Caco-2 (cell line): ENCODE measurements around the gene LAMTOR5. TPM values are rescaled to one million over a fixed set of nuclear protein-coding genes. Genes with fewer than 3 reads are reported as not detected.
A peak's percentile ranks its signal among the peaks of the same experiment; 100 is the strongest.

ENCODE experiments used
- BruUV-seq: library from RNA; stranded (reverse); fragments of 400-500 nt; replicated peaks from 2 replicates; lab custom pipeline; 2021; lab: Mats Ljungman, UMichigan
- CTCF ChIA-PET: fragments of 300-600 bp; sonication (Branson Sonifier 250); formaldehyde crosslinking; loops from one replicate; lab custom pipeline; 2022; ENCODE audit warnings: antibody characterized with exemption; lab: Charles Lee
- POLR2A ChIA-PET: fragments of 300-600 bp; sonication (Branson Sonifier 250); formaldehyde crosslinking; loops from one replicate; lab custom pipeline; 2022; ENCODE audit warnings: antibody characterized with exemption; lab: Charles Lee
- DNase-seq, 2 experiments: peaks; one replicate each; pipeline versions ENCODE4 v3.0.0 to v3.0.0-alpha.2; 2020 to 2022
- H3K27me3 ChIP-seq: replicated peaks from 2 replicates; pipeline ENCODE4 v1.6.0; 2011; ENCODE audit warnings: low read length; ENCODE audit not compliant: control insufficient read depth, insufficient read depth
- H3K36me3 ChIP-seq: 2 replicates; pipeline ENCODE4 v1.5.1; 2011; ENCODE audit warnings: low read length; ENCODE audit not compliant: control insufficient read depth, insufficient read depth
- H3K4me1 ChIP-seq: fragments of 250-450 bp; sonication (Bioruptor Pico); 2 replicates; pipeline ENCODE4 v1.5.1; 2020; ENCODE audit warnings: mild to moderate bottlenecking
- H3K4me3 ChIP-seq: 2 replicates; pipeline ENCODE4 v1.5.1; 2011; ENCODE audit warnings: low read depth, mild to moderate bottlenecking, control low read depth, low read length
- H3K9me3 ChIP-seq: fragments of 250-450 bp; sonication (Bioruptor Pico); 2 replicates; pipeline ENCODE4 v1.5.1; 2020; ENCODE audit warnings: mild to moderate bottlenecking, moderate library complexity
- H3K27ac Mint-ChIP-seq: one replicate; pipeline ENCODE4 v1.8.0; 2022; ENCODE audit warnings: mixed read lengths; ENCODE audit not compliant: unreplicated experiment
- H3K27me3 Mint-ChIP-seq: one replicate; pipeline ENCODE4 v1.8.0; 2022; ENCODE audit warnings: mixed read lengths; ENCODE audit not compliant: insufficient read depth, unreplicated experiment
- H3K36me3 Mint-ChIP-seq: one replicate; pipeline ENCODE4 v1.8.0; 2022; ENCODE audit warnings: mild to moderate bottlenecking, mixed read lengths; ENCODE audit not compliant: insufficient read depth, unreplicated experiment
- H3K4me1 Mint-ChIP-seq: one replicate; pipeline ENCODE4 v1.8.0; 2022; ENCODE audit warnings: low read depth, mixed read lengths; ENCODE audit not compliant: unreplicated experiment
- H3K4me3 Mint-ChIP-seq: one replicate; pipeline ENCODE4 v1.8.0; 2022; ENCODE audit warnings: mild to moderate bottlenecking, moderate library complexity, mixed read lengths; ENCODE audit not compliant: unreplicated experiment
- H3K9me3 Mint-ChIP-seq: one replicate; pipeline ENCODE4 v1.8.0; 2022; ENCODE audit warnings: mixed read lengths; ENCODE audit not compliant: unreplicated experiment
- CTCF ChIP-seq, 2 experiments: fragments of 200-600 bp in 1 of 2; IDR thresholded peaks; 1 replicate in 1 of 2; 2 replicates in 1 of 2; pipeline versions ENCODE4 v1.5.1 to v1.8.0; 2011 to 2022; ENCODE audit warnings: antibody characterized with exemption in 1 of 2, control low read depth in 1 of 2, inconsistent platforms in 1 of 2, low read depth in 1 of 2, low read length in 1 of 2, mild to moderate bottlenecking in 1 of 2, moderate library complexity in 1 of 2; ENCODE audit not compliant: insufficient read depth in 1 of 2, severe bottlenecking in 1 of 2, unreplicated experiment in 1 of 2
- intact Hi-C: fragments of 100-400 bp; cut with micrococcal nuclease; formaldehyde crosslinking; loops from one replicate; pipeline ENCODE4 v1.10.0; 2022; ENCODE audit not compliant: unreplicated experiment
- total RNA-seq: library from RNA; stranded (reverse); gene quantifications from 2 replicates; pipeline ENCODE4 v1.2.3, GENCODE V29; 2022

Gene LAMTOR5
- total RNA-seq, 1 experiment from 2014 or later = 106 TPM

GRCh38 chr1:110361856-110362255, 45.6 kb downstream of the LAMTOR5 start:
- no TSS peak for BruUV-seq
- H3K36me3 ChIP-seq = no peaks in the 10 kb centered on the region; the same call in 1 of the 2 replicates
- H3K4me3 ChIP-seq = no peak overlapping the region
- Mint-ChIP-seq H3K36me3 (peaks cover 33% of the 10 kb centered on the region), H3K9me3 (no peaks in the 10 kb centered on the region), H3K27ac (no peak overlapping the region), H3K27me3 (no peaks in the 10 kb centered on the region), H3K4me3 (no peak overlapping the region), H3K4me1 (no peaks in the 10 kb centered on the region)
- H3K27me3 ChIP-seq = no peaks in the 10 kb centered on the region
- DNase-seq = no peak
- no peak for TF ChIP-seq CTCF (IDR thresholded peaks at IDR 0.05; ENCODE audit: insufficient read depth in 1 of 2, low read depth in 1 of 2, low read length in 1 of 2, severe bottlenecking in 1 of 2, unreplicated experiment in 1 of 2)
- no peaks in the 10 kb centered on the region for H3K4me1 ChIP-seq
- H3K9me3 ChIP-seq = no peaks in the 10 kb centered on the region
- intact Hi-C loops = no loop called here
- CTCF ChIA-PET = no interaction called here
- POLR2A ChIA-PET = interaction anchor here (0.7 kb wide), 1 partner anchor 148 kb away, joined by 6 read pairs; no protein-coding TSS in a partner anchor

GRCh38 chr1:110360431-110360830, 47.1 kb downstream of the LAMTOR5 start:
- intact Hi-C loops = no loop called here

GRCh38 chr1:110356379-110356778, 51.1 kb downstream of the LAMTOR5 start:
- Mint-ChIP-seq H3K27me3 (no peaks in the 10 kb centered on the region), H3K4me3 (peak overlapping the region; percentile 5), H3K27ac (peak overlapping the region; percentile 37), H3K9me3 (no peaks in the 10 kb centered on the region), H3K36me3 (peaks cover 8% of the 10 kb centered on the region), H3K4me1 (no peaks in the 10 kb centered on the region)
- H3K9me3 ChIP-seq = no peaks in the 10 kb centered on the region
- ChIA-PET POLR2A (interaction anchor here (1.0 kb wide), 1 partner anchor 18 kb away, joined by 3 read pairs; no protein-coding TSS in a partner anchor), CTCF (interaction anchor here (0.9 kb wide), 1 partner anchor 147 kb away, joined by 5 read pairs; no protein-coding TSS in a partner anchor)
- no TSS peak for BruUV-seq
- no peak overlapping the region for H3K4me3 ChIP-seq
- H3K36me3 ChIP-seq = no peaks in the 10 kb centered on the region; the same call in 1 of the 2 replicates
- intact Hi-C loops = loop anchor here (5.0 kb wide), 1 partner anchor 36 kb away; the partner anchor contains the start of gene SLC16A4
- peak; percentile 40 to 43 for DNase-seq
- H3K4me1 ChIP-seq = 0 out of 2 replicates have a peak, but pooled peaks cover 4% of the 10 kb centered on the region
- TF ChIP-seq CTCF (IDR thresholded peaks at IDR 0.05; ENCODE audit: insufficient read depth in 1 of 2, low read depth in 1 of 2, low read length in 1 of 2, severe bottlenecking in 1 of 2, unreplicated experiment in 1 of 2) = no peak
- H3K27me3 ChIP-seq = no peaks in the 10 kb centered on the region

More at GRCh38 chr1:110360431-110360830, 47.1 kb downstream of the LAMTOR5 start:
- ChIA-PET CTCF (no interaction called here), POLR2A (no interaction called here)
- Histone ChIP-seq H3K4me1 (0 out of 2 replicates have a peak, but pooled peaks cover 4% of the 10 kb centered on the region), H3K9me3 (no peaks in the 10 kb centered on the region), H3K27me3 (no peaks in the 10 kb centered on the region), H3K36me3 (no peaks in the 10 kb centered on the region; the same call in 1 of the 2 replicates), H3K4me3 (no peak overlapping the region)
- Mint-ChIP-seq H3K27ac (no peak overlapping the region), H3K4me3 (no peak overlapping the region), H3K36me3 (peaks cover 30% of the 10 kb centered on the region), H3K9me3 (no peaks in the 10 kb centered on the region), H3K27me3 (no peaks in the 10 kb centered on the region), H3K4me1 (no peaks in the 10 kb centered on the region)
- DNase-seq = no peak
- TF ChIP-seq CTCF (IDR thresholded peaks at IDR 0.05; ENCODE audit: insufficient read depth in 1 of 2, low read depth in 1 of 2, low read length in 1 of 2, severe bottlenecking in 1 of 2, unreplicated experiment in 1 of 2) = no peak
- BruUV-seq = no TSS peak
